ENCODE data around the gene XXYLT1.

The XXYLT1 gene

DNA sequence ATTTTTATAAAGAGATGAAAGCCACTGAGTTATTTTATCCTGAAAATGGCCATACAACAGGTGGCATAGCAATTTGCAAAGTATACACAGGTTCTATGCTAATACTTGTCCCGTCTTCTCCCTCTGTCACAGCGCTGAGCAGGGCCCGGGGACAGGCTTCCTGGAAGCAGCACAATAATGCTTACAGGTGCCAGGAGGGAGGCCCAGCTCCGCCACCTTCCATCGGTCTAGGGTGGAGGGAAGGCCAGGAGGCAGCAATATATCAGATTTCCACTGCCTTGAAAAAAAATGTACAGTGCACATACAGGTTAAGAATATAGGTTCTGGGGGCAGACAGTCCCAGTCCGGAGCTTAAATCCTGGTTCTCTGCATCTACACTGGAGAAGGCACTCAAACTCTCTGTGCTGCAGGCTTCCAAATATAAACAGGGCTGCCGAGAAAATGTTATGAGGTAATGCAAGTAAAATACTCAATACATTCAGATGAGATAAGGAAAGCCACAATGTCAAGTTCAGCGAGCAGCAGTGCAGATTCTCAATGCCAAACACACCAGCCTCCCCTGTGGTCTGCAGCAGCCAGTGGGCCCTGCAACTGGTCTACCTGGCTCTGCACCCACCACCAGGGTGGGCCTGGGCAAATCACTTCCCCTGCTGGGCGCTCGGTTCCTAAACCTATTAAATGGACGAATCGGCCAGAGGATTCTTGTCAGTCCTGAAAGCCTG lies 189.6 kb downstream of the XXYLT1 start:
- no peak overlapping the region for H3K4me3 ChIP-seq (ENCODE audit: low read length)
- TF ChIP-seq, protein P1, sequence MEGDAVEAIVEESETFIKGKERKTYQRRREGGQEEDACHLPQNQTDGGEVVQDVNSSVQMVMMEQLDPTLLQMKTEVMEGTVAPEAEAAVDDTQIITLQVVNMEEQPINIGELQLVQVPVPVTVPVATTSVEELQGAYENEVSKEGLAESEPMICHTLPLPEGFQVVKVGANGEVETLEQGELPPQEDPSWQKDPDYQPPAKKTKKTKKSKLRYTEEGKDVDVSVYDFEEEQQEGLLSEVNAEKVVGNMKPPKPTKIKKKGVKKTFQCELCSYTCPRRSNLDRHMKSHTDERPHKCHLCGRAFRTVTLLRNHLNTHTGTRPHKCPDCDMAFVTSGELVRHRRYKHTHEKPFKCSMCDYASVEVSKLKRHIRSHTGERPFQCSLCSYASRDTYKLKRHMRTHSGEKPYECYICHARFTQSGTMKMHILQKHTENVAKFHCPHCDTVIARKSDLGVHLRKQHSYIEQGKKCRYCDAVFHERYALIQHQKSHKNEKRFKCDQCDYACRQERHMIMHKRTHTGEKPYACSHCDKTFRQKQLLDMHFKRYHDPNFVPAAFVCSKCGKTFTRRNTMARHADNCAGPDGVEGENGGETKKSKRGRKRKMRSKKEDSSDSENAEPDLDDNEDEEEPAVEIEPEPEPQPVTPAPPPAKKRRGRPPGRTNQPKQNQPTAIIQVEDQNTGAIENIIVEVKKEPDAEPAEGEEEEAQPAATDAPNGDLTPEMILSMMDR (IDR thresholded peaks at IDR 0.05; ENCODE audit: insufficient read depth, low read depth, low read length, missing control alignments) = no peak
- DNase-seq (ENCODE audit: low read depth) = no peak

DNA sequence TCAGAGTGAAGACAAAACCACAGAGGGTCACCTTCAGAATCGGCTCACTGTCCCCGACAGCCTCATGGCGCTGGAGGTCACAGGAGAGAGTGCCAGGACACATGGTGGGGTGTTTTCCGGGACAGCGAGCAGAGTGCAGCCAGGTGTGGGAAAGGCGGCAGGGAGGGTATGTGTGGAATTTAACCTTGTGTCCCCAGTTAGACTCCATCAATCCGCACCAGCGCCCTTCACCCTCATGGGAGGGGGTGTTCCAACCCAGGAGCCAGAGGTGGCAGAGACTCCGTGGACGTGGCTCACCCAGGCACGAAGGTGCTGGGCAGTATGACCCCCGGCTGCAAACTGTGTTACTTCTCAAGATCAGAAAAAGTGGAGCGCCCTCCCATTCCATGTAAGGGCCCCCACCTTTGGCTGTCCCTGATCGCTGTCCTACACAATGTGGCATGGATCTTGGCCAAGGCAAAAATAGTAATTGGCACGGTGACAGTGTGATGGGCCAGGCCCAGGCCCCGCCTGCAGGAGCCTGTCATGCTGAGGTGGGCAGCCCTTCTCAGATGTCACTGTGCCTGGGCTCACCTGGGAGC lies 190.3 kb downstream of the XXYLT1 start:
- DNase-seq (ENCODE audit: low read depth) = no peak
- TF ChIP-seq, protein P1 (IDR thresholded peaks at IDR 0.05; ENCODE audit: insufficient read depth, low read depth, low read length, missing control alignments) = no peak
- no peak overlapping the region for H3K4me3 ChIP-seq (ENCODE audit: low read length)

DNA sequence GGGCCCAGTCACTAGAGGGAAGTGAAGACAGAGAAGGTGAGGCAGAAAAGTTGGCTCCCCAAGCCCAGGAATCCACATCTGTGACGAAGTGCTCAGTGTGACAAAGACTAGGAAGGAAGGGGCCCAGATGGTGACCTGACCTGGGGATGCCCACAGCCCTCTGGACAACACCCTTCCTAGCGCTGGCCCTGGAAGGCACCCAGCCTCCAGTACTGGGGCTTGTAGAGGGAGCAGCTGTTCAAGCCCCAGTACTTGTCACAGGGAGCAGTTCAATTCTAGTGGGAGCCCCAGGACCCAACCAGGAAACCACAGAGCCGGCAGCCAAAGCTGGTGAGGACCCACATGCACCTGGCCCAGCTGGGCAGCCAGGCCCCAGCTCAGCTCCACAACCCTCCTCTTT lies 190.8 kb downstream of the XXYLT1 start:
- H3K4me3 ChIP-seq (ENCODE audit: low read length) = no peak overlapping the region
- TF ChIP-seq, protein P1 (IDR thresholded peaks at IDR 0.05; ENCODE audit: insufficient read depth, low read depth, low read length, missing control alignments) = no peak
- DNase-seq (ENCODE audit: low read depth) = no peak

DNA sequence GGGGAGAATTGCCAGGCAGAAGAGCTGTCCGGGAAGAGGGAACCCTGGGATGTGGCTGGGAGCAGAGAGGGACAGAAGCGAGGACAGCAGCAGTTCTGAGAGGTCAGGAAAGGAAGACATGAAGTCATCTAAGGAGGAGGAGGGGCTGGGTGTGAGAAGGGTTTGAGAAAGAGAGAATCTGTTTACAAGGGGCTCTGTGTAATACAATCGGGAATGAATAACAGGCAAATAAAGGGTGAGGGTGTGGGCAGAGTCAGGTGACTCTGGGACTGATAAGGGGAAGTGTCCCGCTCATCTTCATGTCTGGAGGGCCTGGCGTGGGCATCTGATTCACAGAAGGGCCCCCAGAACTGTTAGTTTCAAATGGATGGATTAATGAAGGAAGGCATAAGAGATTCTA lies 191.3 kb downstream of the XXYLT1 start:
- DNase-seq (ENCODE audit: low read depth) = no peak
- H3K4me3 ChIP-seq (ENCODE audit: low read length) = no peak overlapping the region
- TF ChIP-seq, protein P1 (IDR thresholded peaks at IDR 0.05; ENCODE audit: insufficient read depth, low read depth, low read length, missing control alignments) = no peak

DNA sequence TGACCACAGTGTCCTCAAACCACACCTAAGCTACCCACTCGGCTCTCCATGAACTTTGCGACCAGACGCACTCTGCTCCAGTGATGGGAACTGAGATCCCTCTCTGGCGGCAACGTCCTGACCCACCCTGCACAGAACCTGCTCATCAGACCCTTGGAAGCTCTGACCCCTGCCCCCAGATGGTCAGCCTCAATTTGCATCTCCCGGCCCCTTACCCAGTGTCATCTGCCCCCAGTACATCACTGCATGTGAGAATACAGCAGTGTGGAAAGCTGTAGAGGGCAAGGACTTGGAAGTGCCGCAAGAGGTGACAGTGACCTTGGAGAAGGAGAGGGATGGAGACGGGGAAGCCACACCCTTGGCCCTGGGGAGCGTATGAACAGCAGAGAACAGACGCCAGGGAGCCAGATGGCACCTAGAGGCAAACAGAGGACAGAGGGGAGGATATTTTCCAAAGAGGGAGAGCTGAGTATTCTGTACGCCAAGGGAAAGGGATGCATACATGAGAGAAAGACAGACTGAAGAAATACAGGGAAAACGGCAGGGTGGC lies 192.0 kb downstream of the XXYLT1 start:
- DNase-seq (ENCODE audit: low read depth) = no peak
- TF ChIP-seq, protein P1 (IDR thresholded peaks at IDR 0.05; ENCODE audit: insufficient read depth, low read depth, low read length, missing control alignments) = no peak
- H3K4me3 ChIP-seq (ENCODE audit: low read length) = no peak overlapping the region

DNA sequence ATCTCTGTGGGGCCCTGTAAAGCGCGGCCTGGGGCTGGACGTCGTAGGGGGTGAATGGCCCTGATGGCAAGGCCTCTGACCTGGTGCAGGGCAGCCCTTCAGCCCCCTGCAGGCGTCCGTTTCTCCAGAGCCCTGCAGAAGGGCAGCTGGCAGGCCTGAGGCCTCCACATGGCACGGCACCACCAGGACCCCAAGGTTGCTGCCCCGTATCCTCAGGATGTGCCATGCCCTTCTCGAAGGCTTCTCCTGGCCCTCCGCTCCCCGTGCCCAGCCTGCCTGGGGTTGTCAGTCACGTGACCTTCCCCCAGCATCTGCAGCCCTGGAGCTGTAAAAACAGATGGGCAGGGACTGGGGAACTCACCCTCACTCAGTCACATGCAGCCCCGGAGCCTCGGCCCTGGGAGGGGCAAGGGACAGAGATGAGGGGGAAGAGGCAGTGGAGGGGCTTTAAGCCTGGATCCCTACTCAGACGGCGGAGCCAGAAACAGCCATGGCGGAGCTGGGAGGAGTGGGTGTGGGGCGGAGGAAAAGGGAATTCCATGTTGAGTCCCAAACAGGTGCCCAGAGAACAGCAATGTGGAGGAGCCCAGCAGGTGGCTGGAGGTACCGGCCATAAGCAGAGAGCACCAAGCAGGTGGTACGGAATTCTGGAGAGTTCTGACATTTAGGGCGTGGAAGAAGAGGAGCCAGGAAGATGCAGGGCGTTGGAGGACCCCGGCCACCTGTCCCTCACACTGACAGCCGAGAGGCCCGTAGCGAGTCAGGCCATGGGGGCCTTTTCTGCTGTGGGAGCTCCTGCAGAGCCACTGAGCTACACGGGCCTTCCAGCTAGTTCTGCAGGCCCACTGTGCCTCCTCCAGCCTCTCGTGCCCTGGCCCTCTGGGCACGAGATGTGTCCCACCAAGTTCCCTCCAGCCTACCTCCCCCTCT lies 193.1 kb downstream of the XXYLT1 start:
- no peak for DNase-seq (ENCODE audit: low read depth)
- TF ChIP-seq, protein P1 (IDR thresholded peaks at IDR 0.05; ENCODE audit: insufficient read depth, low read depth, low read length, missing control alignments) = no peak
- no peak overlapping the region for H3K4me3 ChIP-seq (ENCODE audit: low read length)
